ENCODE data around the gene ATP6V0D1.
"Not testable (repeated sequence)": the region's sequence is repeated elsewhere in the genome, so short reads cannot be mapped to it uniquely, and the experiment has no call there.

ATP6V0D1 gene

GRCh38 chr16:67428146-67428731, 52.7 kb downstream of the ATP6V0D1 start:
- DNase-seq (ENCODE audit: low read depth) = no peak

DNA sequence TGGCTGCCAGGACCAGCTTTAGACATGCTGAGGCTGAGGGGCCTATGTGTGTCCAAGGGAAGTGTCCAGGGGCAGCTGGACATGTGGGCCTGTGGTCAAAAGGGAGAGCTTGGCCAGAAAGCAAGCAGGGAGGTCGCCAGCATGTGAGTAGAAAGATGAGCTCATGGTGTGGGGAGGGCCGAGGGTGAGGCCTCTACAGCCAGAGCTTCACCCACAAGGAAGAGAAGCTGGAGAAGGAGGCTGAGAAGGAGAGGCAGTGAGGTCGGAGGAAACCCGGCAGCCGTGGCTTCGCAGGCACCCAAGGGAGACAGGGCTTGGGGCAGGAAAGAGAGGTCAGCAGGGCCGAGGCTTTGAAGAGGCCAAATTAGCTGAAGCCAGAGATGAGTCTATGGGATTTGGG, 54.0 kb downstream of the ATP6V0D1 start:
- DNase-seq (ENCODE audit: low read depth) = no peak

DNA sequence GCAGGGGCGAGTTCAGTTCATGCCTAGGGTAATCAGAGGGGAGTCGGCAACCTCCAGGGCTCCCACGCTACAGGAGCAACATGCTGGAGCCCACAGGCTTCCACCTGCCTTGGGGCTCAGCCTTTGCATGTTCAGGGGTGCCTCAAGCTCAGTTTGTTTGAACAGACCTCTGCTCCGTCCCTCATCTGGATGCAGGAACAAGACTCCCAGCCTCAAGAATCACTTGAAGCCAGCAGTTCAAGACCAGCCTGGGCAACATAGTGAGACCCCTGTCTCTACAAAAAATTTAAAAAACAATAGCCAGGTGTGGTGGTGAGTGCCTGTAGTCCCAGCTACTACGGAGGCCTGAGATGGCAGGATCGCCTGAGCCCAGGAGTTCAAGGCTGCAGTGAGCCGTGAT, 54.9 kb downstream of the ATP6V0D1 start:
- no peak for DNase-seq (ENCODE audit: low read depth)

DNA sequence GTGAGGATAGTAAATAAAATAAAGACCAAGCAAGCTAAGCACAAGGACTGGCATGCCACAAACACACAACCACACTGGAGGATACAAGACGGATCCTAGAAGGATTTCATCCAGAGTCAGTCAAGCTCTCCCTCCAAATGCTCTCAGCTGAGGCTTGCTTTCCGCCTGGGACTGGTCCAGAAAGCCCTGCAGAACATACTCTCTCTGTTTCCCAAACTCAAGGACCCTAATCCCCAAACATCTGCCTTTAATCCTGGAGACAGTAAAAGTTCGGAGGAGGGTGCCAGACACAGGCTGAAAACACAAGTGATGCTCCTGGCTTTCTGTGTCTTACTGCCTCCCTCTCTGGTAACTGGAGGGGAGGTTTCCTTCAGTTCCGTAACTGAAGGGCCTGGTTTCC, 55.4 kb downstream of the ATP6V0D1 start:
- no peak for DNase-seq (ENCODE audit: low read depth)

- DNase-seq (ENCODE audit: low read depth) = no peak
Observed at GRCh38 chr16:67425061-67425460, 55.9 kb downstream of the ATP6V0D1 start.

DNA sequence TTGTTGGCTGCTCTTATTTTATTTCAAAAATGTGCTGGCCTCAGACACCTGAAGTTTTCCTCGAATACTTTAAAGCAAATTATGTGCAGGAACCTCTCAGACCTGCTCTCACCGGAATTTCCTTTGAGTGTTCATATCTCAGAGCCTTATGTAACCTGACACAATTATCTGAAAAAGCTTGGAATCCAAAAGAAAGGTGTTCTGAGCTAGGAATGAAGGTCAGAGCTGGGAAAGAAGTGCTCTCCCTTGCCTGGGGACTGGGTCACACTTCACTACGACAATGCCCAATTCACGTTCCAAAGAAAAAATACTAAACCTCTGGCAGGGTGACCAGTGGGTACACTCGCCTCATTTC, 56.7 kb downstream of the ATP6V0D1 start:
- DNase-seq (ENCODE audit: low read depth) = no peak

DNA sequence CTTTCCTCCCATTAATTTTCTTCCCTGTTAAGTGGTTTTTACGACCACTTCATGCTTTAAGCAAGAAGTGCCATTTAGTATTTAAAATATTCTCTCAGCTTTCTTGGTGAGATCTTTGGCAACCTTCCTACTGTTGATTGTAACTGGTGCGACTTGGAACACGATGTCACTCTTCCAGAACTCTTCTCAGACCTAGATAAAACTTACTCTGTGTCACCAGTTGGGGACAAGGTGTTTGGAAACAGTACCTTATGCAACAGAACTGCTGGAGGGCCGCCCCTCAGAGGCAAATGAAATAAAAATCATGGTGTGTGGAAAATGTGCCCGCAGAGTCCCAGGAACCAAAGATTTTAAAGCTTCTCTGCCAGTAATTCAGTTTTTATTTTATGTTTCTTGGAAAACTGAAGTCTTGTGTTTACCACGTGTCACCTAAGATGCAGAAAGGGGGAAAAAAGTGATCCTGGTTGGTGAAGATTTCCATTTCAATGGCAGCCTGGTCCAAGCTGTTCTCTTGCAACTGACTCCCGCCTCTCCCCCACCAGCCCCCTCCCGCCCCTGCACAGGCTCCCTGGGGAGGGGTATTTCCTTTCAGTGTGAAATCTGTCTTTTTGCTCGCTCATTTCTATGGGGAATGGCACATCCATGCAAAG, 57.2 kb downstream of the ATP6V0D1 start:
- no peak for DNase-seq (ENCODE audit: low read depth)

DNA sequence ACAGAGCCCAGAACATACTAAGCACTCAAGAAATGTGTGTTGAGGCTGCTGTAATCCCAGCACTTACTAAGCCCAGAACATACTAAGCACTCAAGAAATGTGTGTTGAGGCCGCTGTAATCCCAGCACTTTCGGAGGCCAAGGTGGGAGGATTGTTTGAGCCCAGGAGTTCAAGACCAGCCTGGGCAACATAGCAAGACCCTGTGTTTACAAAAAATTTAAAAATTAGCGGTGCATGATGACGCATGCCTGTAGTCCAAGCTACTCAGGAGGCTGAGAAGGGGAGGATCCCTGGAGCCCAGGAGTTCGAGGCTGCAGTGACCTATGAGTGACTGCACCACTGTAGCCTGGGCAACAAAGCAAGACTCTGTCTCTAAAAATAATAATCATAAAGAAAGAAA, 57.9 kb downstream of the ATP6V0D1 start:
- no peak for DNase-seq (ENCODE audit: low read depth)

DNA sequence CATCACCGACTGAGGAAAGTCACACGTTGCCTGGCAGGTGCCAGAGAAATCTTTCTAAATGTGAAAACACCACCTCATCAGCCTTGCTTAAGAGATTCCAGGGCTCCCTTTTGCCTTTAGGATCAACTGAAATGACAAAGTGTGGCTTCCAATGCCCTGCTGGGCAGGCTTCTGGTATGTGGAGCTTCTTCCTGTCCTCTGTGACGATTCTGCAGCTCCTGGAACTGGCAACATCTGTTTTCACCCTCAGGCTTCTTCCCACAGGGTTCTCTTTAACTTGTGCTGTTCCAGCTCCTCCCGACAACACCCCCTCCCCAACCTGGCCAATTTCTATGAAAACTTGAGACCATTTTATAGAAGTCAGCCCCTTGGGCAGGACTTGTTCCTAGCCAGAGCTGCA, 59.9 kb downstream of the ATP6V0D1 start:
- DNase-seq (ENCODE audit: low read depth) = no peak

GRCh38 chr16:67419931-67420330, 61.0 kb downstream of the ATP6V0D1 start:
- no peak for DNase-seq (ENCODE audit: low read depth)

GRCh38 chr16:67419502-67419901, 61.5 kb downstream of the ATP6V0D1 start:
- no peak for DNase-seq (ENCODE audit: low read depth)

GRCh38 chr16:67417333-67418061, 63.5 kb downstream of the ATP6V0D1 start:
- DNase-seq (ENCODE audit: low read depth) = no peak

DNA sequence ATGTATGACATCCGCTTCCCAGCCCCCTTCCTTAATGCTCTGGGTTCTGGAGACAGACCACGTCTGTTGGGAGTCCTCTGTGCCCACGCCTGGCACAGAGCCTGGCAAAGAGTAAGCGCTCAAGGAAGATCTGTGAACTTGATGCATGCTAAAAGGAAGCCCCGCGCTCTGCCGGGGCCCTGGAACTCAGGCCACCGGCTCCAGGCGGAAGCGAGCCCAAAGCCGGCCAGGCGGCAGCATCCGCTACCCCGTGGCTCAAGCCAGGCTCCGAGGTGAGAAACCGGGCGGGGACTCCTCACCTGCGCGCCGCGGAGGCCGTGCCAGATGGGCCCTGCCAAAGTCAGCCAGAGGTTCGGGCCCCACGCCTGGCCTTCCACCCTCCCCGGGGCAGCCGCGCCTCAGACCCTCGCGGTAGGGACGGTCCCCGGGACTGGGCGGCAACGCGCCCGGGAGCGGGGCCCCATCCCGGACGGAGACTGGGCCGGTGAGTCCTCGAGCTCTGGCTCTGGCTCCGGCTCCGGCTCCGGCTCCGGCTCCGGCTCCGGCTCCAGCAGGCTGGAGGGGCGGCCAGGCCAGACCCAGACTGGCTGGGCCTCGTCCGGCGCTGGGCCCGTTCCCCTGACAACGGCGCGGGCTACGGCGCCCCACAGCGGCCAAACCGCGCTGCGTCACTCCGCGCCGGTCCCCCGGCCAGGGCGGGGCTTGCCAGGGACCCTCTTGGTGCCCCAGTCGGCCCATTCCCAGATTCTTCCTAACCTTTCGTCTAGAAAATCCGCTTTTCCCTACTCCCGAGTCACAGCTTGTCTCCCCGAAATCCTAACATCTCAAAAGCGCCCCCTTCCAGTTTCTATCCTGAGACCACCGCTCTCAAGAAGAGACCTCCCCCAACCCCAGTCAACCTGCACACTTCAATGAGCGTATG, 64.8 kb downstream of the ATP6V0D1 start, which contains the start of gene ZDHHC1:
TSS of gene ZDHHC1 (minus strand) at position 606 of the 922 bp plus-strand sequence. CDS start 8,702 bp downstream, outside the sequence.
- DNase-seq (ENCODE audit: low read depth) = no peak

GRCh38 chr16:67415421-67415820, 65.5 kb downstream of the ATP6V0D1 start:
- not testable (repeated sequence) for DNase-seq (ENCODE audit: low read depth)

DNA sequence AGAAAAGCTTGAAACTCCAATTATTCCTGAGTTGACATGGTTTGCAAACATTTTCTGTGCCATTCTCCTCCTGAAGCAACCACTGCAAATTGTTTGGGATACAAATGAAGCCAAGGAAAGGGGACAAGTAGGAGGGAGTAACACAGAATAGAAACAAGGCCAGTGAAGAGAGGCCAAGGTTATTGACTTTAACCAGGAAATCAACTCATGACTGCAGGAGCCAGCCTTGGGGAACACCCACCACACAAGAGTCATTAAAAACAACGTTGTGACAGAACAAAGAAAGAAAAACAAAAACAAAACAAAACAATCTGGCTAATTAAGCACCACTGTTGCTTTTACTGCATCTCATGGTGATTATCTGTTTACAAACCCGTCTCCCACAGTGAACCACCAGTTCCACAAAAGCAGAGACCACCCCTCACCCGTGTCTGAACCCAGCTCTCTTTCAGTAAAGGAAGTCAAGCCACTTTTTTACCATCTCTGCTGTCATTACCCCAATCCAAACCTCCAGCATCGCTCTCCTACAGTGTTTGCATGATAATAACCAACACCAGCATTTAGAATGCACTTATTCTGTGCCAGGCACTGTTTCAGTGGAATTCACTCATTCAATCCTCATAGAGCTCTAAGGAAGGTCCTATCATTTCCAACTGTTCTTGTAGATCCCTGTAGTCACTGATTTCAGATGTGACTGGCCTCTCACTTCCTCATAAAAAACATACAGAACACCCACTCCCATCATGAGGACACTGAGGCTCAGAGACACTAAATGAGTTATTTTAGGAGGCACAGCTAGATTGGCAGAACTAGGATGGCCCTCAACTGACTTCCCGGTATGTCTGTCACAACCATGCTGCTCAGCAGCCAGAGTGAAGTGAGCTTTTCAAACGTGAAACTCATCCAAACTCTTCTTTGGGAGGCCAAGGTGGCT, 66.7 kb downstream of the ATP6V0D1 start:
- DNase-seq (ENCODE audit: low read depth) = no peak

- no peak for DNase-seq (ENCODE audit: low read depth)
Observed at GRCh38 chr16:67412294-67412693, 68.7 kb downstream of the ATP6V0D1 start.

GRCh38 chr16:67411339-67411738, 69.6 kb downstream of the ATP6V0D1 start:
- DNase-seq (ENCODE audit: low read depth) = no peak

- no peak for DNase-seq (ENCODE audit: low read depth)
Observed at GRCh38 chr16:67409631-67410030, 71.3 kb downstream of the ATP6V0D1 start.

- DNase-seq (ENCODE audit: low read depth) = no peak
Observed at GRCh38 chr16:67407788-67408452, 73.0 kb downstream of the ATP6V0D1 start.

GRCh38 chr16:67407176-67407787, 73.7 kb downstream of the ATP6V0D1 start:
- DNase-seq (ENCODE audit: low read depth) = no peak
